Fibroblast of peridontal ligament (primary cell): ENCODE measurements around the gene UHMK1.
A peak's percentile ranks its signal among the peaks of the same experiment; 100 is the strongest.
"Not testable (repeated sequence)": the region's sequence is repeated elsewhere in the genome, so short reads cannot be mapped to it uniquely, and the experiment has no call there.

Source experiments
- DNase-seq: peaks from one replicate; pipeline ENCODE4 v3.0.0-alpha.2; 2010; ENCODE audit errors: extremely low read depth

Gene UHMK1

GRCh38 chr1:162565460-162565859, 67.8 kb downstream of the UHMK1 start:
- no peak for DNase-seq

DNA sequence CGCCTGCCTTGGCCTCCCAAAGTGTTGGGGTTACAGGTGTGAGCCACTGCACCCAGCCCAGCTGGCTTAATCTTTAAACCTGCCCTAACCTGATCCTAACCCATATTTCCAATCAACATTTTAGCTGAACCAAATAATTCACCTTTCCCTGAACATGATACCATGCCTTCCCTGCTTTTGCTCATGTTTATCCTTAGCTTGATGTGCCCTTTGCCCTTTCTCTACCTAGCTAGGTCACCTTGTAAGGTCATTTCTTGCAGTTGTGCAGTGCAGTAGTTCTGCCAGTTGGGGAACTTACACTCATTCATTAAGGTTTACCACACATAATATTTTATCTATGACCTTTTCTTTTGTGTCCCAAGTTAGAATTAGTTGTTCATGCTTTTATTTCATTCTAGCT, 69.3 kb downstream of the UHMK1 start:
- no peak for DNase-seq

- no peak for DNase-seq
These were observed 71.2 kb downstream of the UHMK1 start for GRCh38 chr1:162568802-162569201.

- DNase-seq, result no peak
These were observed 73.1 kb downstream of the UHMK1 start for GRCh38 chr1:162570718-162571117.

GRCh38 chr1:162571121-162571520, 73.5 kb downstream of the UHMK1 start:
- not testable (repeated sequence) for DNase-seq

- DNase-seq, result peak; percentile 23
These were observed 74.1 kb downstream of the UHMK1 start for GRCh38 chr1:162571696-162572095.

DNA sequence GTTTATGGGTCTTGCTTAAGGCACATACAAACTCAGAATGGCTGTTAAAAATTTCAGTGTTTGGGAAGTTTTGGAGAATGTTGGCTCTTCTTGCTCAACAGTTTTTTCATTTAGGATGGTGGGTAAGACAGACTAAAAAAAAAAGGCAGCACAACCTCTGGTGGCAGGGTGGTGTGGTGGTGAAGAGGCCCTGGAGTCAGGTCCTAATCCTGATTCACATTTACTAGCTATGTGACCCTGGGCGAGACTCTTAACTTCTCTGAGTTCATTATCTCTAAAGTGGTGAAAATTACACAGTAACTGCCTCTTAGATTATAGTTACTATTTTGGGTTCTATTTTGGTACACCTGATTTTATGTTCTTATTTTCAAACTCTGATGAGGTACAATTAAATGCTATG, 75.5 kb downstream of the UHMK1 start:
- no peak for DNase-seq

- no peak for DNase-seq
These were observed 80.6 kb downstream of the UHMK1 start for GRCh38 chr1:162578071-162578700.

DNA sequence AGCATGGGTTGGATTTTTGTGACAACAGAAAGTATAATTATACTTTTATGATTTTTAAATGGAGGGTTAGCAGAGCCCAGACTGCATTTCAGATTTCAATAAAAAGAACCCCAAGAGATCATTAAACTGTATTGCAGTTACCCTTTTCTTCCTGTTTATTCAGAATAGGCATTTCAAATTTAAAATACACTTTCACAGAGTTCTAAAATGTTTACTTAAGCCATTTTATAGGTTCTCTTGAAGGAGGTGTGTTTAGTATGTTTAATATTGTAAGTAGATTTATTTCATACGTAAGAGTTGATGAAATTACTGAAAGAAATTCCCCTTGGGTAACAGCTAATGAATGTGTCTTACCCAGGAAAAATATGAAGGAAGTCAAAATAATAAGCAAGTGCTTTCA, 81.3 kb downstream of the UHMK1 start:
- no peak for DNase-seq
